ENCODE results near the gene SPG7. TPM values are rescaled to one million over a fixed set of nuclear protein-coding genes. Genes with fewer than 3 reads are reported as not detected.

The SPG7 gene
- 100 to 1,000 TPM in 2 of 4 donors, 10 to 100 TPM in 2; 83.3 to 152 (median 105) TPM for total RNA-seq

- no peak for TF ChIP-seq CTCF (IDR thresholded peaks at IDR 0.05; ENCODE audit: low read depth)
Observed at GRCh38 chr16:89507834-89508590, at the start of gene SPG7. SPG7 (plus strand) TSS chr16:89508403; CDS start chr16:89508418, 15 bp downstream.

GRCh38 chr16:89458551-89458950 is 49.7 kb upstream of the SPG7 start:
- no peak for TF ChIP-seq CTCF (IDR thresholded peaks at IDR 0.05; ENCODE audit: low read depth)

GRCh38 chr16:89458967-89459366 is 49.2 kb upstream of the SPG7 start:
- no peak for TF ChIP-seq CTCF (IDR thresholded peaks at IDR 0.05; ENCODE audit: low read depth)

- TF ChIP-seq CTCF (IDR thresholded peaks at IDR 0.05; ENCODE audit: low read depth), result no peak
Observed at GRCh38 chr16:89460556-89460955, 47.6 kb upstream of the SPG7 start.

GRCh38 chr16:89466920-89467319 is 41.3 kb upstream of the SPG7 start:
- no peak for TF ChIP-seq CTCF (IDR thresholded peaks at IDR 0.05; ENCODE audit: low read depth)

GRCh38 chr16:89467382-89467781 is 40.8 kb upstream of the SPG7 start:
- TF ChIP-seq CTCF (IDR thresholded peaks at IDR 0.05; ENCODE audit: low read depth), result no peak

GRCh38 chr16:89472711-89473075 is 35.5 kb upstream of the SPG7 start:
- no peak for TF ChIP-seq CTCF (IDR thresholded peaks at IDR 0.05; ENCODE audit: low read depth)

Measured in subcutaneous adipose tissue (tissue), 4 donors.